NCI-H2171 (cell line): ENCODE data around the gene PRDM16.
"Not testable (repeated sequence)": the region's sequence is repeated elsewhere in the genome, so short reads cannot be mapped to it uniquely, and the experiment has no call there.

Experiments used
- DNase-seq: peaks from one replicate; lab custom pipeline; 2025; lab: John Stamatoyannopoulos, UW

The PRDM16 gene

DNA sequence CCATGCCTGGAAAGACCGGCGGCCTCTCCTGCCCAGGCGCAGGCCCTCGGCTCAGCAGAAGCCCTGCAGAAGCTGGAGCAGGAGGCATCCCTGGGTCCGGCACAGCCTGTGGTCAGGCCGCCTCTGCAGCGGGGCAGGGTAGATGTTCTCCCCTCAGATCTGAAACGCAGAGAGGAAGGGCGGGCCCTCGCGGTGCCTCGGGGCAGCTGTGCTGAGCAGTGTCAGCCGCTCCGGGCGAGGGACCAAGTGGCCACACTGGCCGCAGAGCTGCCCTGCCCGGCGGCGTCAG is 210.1 kb downstream of the PRDM16 start:
- DNase-seq, result no peak

- DNase-seq, result no peak
These were observed 212.7 kb downstream of the PRDM16 start for GRCh38 chr1:3281735-3282134.

DNA sequence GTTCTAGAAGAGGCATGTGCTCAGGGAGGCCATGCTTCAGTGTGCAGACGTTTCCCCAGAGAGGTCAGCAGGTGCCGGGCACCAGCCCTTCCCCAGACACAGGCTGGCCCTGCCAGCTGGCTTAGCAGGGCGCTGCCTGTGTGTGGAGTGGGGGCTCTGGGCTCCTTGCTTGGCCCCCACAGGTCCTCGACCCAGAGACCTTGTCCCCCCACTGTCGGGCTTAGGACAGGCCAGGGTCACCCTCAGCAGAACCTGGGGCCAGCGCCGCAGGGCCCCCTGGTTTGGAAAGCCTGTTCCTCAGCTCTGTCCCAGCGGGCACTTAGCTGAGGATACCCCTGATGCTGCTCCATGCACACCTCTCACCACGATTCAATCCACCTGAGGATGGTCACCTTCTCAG is 213.2 kb downstream of the PRDM16 start:
- no peak for DNase-seq

DNA sequence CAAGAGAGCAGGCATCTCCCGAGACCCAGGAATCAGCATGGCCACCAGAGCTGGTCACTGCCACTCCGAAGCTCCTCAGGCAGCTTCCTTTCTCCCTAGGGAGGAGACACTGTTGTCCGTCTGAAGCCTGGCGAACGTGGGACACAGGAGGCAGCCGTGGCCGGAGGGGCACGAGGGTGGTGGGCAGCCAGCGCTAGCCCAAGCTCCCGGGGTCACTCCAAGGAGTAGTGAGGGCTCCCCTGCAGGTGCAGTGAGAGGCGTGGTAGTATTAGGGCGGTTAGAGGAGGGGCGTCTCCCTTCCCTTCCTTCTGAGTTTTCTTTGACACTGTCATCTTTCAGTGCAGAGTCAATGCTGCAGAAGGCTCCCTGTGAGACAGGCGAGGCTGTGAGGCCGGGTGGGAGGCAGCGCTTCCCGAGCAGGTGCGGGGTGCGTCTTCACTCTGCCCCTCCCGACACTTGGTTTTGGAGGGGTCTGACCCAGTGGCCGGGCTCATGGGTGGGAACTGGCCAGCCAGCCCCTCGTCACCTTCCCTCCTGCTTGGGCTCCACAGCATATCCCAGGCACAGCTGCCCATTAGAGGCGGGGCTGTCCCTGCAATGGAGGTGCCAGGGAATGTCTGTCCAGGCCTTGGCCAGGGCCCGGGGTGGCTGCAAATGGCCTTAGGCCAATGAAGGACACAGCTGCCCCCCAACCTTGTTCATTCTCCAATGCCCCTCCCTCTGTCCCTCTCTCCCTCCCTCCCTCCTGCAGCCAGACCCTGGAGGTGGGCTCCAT is 213.8 kb downstream of the PRDM16 start:
- no peak for DNase-seq

DNA sequence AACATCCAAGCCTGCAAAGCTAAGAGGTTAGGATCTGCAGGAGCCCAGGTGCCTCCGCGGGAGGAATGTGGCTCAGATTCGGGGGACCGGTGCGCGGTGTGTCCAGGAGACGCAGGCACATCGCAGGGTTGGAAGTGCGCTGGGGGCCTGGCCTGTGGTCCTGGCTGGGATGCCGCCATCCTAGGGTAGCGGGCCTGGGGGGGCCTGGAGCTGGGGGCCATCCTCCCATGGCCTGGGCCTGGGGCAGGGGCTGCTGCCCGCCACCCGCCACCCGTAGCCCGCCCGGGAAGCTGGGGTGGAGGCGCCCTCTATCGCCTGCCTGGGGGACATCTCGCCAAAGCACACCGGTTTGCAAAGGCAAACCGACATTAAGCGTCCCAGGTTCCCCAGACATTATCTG is 214.8 kb downstream of the PRDM16 start:
- no peak for DNase-seq

DNA sequence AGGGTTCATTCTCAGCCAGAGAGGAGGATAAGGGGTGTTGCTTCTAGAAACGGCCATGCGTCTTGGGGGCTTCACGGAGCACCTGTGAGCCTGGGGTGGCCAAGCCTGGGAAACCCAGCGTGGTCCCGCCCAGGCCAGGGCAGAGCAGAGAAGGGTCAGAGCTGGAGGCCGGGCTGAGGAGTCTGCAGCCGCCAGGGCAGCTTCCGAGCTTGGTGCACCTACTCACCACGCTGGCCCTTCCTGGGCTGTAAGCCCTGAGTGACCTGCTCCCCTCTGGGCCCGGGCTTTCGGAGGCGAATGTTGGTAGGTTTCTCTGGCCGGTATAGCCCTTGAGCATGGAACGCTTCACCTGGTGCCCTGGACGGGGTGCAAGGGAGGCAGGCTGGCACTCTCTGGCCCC is 215.7 kb downstream of the PRDM16 start:
- DNase-seq, result no peak

DNA sequence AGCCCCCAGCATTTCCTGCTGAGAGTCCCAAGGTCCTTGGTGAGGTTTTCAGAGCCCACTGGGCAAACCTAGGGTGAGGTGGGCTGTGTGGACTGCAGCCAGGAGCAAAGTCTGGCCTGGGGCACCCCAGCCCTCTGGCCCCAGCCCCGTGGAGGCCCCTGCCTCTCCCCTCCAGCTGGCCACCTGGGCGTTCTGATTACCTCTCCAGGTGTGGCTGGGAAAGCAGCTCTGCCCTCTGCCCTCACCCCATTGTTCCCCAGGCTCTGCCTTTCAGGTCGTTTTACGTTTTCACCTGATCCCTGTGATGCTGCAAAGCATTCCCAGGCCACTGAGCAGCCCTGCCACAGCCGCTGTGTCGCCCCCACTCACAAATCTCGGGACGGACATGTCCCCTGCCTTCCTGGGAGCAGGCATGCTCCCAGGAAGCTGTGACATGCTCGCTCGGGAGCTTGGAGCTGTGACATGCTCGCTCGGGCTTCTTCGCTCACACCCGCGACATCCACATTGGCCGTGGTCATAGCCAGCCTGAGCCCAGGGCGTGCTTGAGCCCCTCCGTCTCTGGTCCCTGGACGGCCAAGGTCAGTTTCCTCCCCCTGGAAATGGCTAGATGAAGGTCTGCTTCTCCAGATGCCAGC is 216.2 kb downstream of the PRDM16 start:
- no peak for DNase-seq

GRCh38 chr1:3287095-3287494 is 218.1 kb downstream of the PRDM16 start:
- not testable (repeated sequence) for DNase-seq

- no peak for DNase-seq
These were observed 218.7 kb downstream of the PRDM16 start for GRCh38 chr1:3287656-3288160.

- DNase-seq, result no peak
These were observed 220.5 kb downstream of the PRDM16 start for GRCh38 chr1:3289502-3289901.

- DNase-seq, result no peak
These were observed 221.4 kb downstream of the PRDM16 start for GRCh38 chr1:3290438-3290837.

GRCh38 chr1:3290915-3291314 is 221.9 kb downstream of the PRDM16 start:
- DNase-seq, result no peak

DNA sequence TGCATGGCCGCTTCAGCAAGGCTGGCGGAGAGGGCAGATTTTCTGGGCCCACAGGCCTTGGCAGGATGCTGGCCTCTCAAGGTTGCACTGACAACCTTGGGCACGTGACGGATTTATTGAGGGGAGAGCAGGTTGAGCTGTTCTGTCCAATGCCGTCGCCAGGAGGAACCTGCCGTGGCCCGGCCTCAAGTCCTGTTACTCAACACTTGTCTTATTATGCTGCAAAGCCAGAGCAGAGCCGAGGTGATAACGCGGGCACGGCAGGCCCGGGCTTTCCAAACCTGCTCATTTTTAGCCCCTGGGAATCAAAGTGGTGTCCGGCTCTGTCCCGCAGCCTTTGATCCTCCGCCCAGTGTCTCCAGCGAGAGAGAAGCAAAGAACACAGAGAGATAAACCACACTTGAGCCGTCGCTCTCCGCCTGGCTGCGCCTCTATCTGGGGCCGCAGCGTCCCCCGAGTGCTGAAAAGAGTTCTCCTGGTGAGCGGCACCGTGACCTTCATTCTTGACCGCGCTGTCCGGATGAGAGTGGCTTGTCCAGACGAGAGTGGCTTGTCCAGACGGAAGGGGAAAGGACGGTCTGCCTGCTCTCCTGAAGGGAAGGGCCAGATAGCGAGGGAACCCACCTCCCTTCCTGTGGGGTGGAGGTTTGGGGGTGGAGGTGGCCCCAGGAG is 223.2 kb downstream of the PRDM16 start:
- no peak for DNase-seq

GRCh38 chr1:3292868-3293562 is 224.0 kb downstream of the PRDM16 start:
- no peak for DNase-seq

DNA sequence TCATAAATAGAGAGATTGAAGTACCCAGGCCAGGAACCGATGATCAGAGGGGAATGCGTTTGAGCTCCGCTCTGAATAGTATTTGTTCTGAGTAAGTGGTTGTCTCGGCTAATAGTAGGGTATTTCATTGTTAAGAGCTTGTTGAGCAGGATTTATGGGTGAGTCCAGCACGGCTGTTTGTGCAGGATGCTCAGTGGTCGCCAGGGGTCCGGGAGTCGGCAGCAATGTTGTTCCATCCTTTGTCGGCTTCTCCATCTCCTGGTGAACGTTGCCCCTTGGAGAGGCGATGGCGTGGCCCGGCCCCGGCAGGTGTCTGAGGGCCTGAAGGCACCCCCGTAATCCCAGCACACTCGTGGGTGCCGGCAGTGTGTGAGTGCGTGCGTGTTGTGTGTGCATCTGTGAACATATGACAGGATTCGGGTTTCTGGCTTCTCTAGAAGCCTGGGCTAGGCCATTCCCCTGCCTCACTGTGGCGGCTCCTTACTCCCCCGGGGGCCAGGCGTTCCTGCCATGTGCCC is 224.6 kb downstream of the PRDM16 start:
- no peak for DNase-seq

GRCh38 chr1:3294450-3294849 is 225.4 kb downstream of the PRDM16 start:
- DNase-seq, result no peak

DNA sequence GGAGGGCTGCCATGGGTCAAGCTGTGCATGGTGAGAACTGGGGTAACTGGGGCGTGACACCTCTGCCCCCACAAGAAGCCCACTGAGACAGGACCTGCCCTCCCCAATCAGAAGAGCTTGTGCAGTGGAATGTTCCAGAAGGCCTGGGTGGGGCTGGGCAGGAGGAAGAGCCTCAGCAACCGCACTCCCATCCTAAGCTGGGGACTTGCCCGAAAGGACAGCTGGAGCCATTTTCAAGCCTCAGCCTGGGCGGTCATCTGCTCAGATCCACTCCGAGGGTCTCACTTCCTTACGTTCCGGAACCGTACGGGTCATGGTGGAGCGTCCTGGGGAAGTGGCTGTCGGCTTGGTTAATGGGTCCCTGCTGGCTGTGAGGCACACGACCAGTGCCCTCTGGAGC is 226.8 kb downstream of the PRDM16 start:
- no peak for DNase-seq

DNA sequence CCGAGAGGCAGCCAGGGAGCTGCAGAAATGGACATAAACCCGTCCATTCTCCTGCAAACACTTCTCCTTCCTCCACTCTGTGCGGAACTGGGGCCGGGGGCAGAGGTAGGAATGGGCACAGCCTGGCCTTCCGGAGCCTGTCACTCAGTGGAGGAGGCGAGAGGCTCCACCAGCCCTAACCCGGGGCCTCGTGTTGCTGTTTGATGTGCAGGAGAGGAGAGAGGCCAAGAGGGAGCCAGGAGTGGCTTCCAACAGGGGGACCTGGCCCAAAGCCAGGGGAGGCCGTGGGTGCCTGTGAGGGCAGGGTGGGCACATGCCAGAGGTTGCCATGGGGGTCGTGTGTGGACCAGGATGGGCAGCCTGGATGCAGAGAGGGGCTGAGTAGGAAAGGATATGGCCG is 227.3 kb downstream of the PRDM16 start:
- DNase-seq, result no peak

DNA sequence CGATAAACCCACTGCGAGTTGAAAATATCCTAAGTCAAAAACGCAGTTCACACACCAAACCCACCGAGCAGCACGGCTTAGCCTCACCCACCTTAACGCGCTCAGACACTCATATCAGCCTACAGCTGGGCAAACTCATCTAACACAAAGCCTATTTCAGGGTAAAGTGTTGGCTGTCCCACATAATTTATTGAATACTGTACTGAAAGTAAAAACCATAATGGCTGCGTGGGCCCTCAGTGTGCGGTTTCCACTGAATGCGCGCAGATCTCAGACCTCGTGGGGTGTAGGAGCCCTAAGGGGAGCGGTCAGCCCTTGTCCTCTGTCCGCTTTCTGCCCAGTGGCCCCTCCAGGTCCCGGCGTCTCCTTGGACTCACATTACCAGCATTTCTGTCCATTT is 227.8 kb downstream of the PRDM16 start:
- no peak for DNase-seq

DNA sequence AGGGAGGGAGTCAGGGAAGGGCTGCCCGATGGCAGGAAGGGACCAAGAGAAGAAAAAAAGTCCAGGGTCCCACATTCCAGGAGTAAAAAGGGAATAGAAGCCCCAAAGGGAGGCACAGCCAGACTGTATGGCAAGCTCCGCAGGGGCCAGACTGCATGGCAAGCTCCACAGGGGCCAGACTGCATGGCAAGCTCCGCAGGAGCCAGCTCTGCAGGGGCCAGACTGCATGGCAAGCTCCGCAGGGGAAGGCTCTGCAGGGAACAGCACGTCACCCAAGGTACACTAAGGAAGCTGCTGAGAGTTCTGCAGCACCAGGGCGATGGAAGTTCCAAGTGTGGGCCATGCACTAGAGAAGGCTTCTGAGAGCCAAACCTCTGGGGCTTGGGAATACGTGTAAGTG is 228.8 kb downstream of the PRDM16 start:
- no peak for DNase-seq

DNA sequence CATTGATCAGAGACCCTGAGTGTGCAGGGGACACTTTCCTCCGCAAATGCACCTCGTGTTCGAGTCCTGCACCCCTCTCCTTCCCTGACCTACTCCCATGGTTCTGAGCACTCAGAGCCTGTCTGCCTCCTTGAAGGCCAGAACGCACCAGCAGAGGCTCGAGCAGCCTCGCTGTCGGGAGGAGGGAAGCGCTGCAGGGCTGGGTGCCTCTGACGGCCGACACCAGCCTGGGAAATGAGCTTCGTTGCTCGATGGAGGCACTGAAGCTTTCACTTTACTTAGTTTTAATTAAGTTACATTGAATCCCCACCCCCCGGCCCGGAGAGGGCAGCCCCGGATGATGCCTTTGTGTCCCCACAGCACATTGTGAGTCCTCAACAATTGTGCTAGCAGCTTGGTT is 229.2 kb downstream of the PRDM16 start:
- DNase-seq, result no peak

- DNase-seq, result no peak
These were observed 235.2 kb downstream of the PRDM16 start for GRCh38 chr1:3304246-3304645.

DNA sequence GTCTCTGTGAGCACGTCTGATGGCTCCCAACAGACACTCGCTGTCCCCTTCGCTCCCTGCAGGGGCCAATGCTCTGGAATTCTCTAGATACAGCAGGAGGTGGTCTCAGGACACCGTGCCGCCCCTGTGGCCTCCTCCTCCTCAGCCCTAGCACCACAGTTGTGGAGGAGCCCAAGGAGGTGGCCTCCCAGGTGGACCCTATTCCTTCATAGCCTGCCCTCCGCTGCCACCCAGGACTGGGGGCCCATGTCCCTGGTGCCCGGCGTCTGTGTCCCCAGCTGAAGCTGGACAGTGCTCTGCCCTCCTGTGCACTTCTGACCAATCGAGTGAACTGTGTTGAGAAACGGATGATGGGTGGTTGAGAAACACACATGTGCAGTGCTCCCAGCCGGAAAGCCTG is 235.7 kb downstream of the PRDM16 start:
- no peak for DNase-seq
